K562 (cell line): ENCODE results near the gene TNPO3. TPM values are rescaled to one million over a fixed set of nuclear protein-coding genes. Genes with fewer than 3 reads are reported as not detected.

Experiments
- ATAC-seq: fragments of 200-7000 bp; cut with Tn5 transposase; 3 replicates; pipeline ENCODE4 v1.9.1; 2020; ENCODE audit warnings: moderate library complexity
- Bru-seq: library from RNA; stranded (reverse); fragments of 400-500 nt; gene quantifications from one replicate; lab custom pipeline; 2021; lab: Mats Ljungman, UMichigan
- BruChase-seq, 2 experiments: library from RNA; stranded (reverse); fragments of 400-500 nt; gene quantifications; one replicate each; lab custom pipeline; 2021; lab: Mats Ljungman, UMichigan
- BruUV-seq: library from RNA; stranded (reverse); fragments of 400-500 nt; replicated peaks from 2 replicates; lab custom pipeline; 2021; lab: Mats Ljungman, UMichigan
- CTCF ChIA-PET: fragments of 300-600 bp; formaldehyde crosslinking; extraction: SDS; loops from one replicate; lab custom pipeline; 2021; ENCODE audit warnings: low intra/inter-chr PET ratio; lab: Yijun Ruan, JAX
- POLR2A ChIA-PET: fragments of 300-600, 350-650 bp; sonication (Branson Sonifier 250); formaldehyde crosslinking; extraction: SDS; loops from one replicate; lab custom pipeline; 2021; ENCODE audit warnings: antibody characterized with exemption, inconsistent platforms; lab: Yijun Ruan, JAX
- DNase-seq, 4 experiments: peaks; one replicate each; pipeline versions ENCODE4 v3.0.0 to v3.0.0-alpha.2; 2011 to 2018; ENCODE audit warnings: low spot score in 3 of 4, mixed read lengths in 3 of 4; ENCODE audit errors: extremely low read depth in 1 of 4
- FAIRE-seq: peaks from 2 replicates; lab custom pipeline; 2011; peaks lifted over from hg19 to GRCh38; lab: Jason Lieb, UNC
- H2AFZ ChIP-seq: 2 replicates; pipeline ENCODE4 v1.6.0; 2011; ENCODE audit warnings: low read depth, low read length, control low read depth, inconsistent platforms
- H3K27ac ChIP-seq: fragments of 200-600 bp; 3 replicates; pipeline ENCODE4 v1.8.0; 2011; ENCODE audit warnings: low read depth, mild to moderate bottlenecking, control low read depth, inconsistent platforms, low read length, moderate library complexity, mixed read lengths; ENCODE audit errors: extremely low read depth
- H3K27me3 ChIP-seq, 2 experiments: fragments of 300-600 bp in 1 of 2; 2 replicates in 1 of 2; 3 replicates in 1 of 2; pipeline versions ENCODE4 v1.6.0 to v1.8.0; 2011; ENCODE audit warnings: inconsistent platforms in 2 of 2, low read length in 2 of 2, mild to moderate bottlenecking in 1 of 2, mixed read lengths in 1 of 2, moderate library complexity in 1 of 2; ENCODE audit not compliant: control insufficient read depth in 2 of 2, insufficient read depth in 2 of 2
- H3K36me3 ChIP-seq: fragments of 300-600 bp; 3 replicates; pipeline ENCODE4 v1.8.0; 2011; ENCODE audit warnings: mild to moderate bottlenecking, low read length, inconsistent platforms; ENCODE audit not compliant: control insufficient read depth, insufficient read depth
- H3K4me1 ChIP-seq, 2 experiments: fragments of 200-600 bp in 1 of 2; replicated peaks in 1 of 2; 2 replicates in 1 of 2; 3 replicates in 1 of 2; pipeline versions ENCODE4 v1.5.1 to v1.8.0; 2011; ENCODE audit warnings: inconsistent platforms in 2 of 2, low read length in 2 of 2, mild to moderate bottlenecking in 1 of 2, mixed read lengths in 1 of 2, moderate library complexity in 1 of 2; ENCODE audit not compliant: control insufficient read depth in 2 of 2, insufficient read depth in 2 of 2
- H3K4me2 ChIP-seq: 2 replicates; pipeline ENCODE4 v1.6.1; 2011; ENCODE audit warnings: low read length, control low read depth, inconsistent platforms, mixed read lengths; ENCODE audit not compliant: insufficient read depth
- H3K4me3 ChIP-seq: fragments of 200-600 bp; sonication (generic), shearing (Covaris generic); 2 replicates; pipeline ENCODE4 v1.5.1; 2016; ENCODE audit warnings: control low read depth, inconsistent platforms
- H3K79me2 ChIP-seq: fragments of 200-600 bp; 3 replicates; pipeline ENCODE4 v1.8.0; 2011; ENCODE audit warnings: low read length, inconsistent platforms; ENCODE audit not compliant: control insufficient read depth, insufficient read depth
- H3K9ac ChIP-seq, 2 experiments: 2 replicates each; pipeline versions ENCODE4 v1.6.0 to v1.6.1; 2011; ENCODE audit warnings: low read depth in 2 of 2, low read length in 2 of 2, control low read depth in 1 of 2, inconsistent platforms in 1 of 2, mild to moderate bottlenecking in 1 of 2, mixed read lengths in 1 of 2; ENCODE audit not compliant: insufficient read depth in 1 of 2
- H3K9me1 ChIP-seq: one replicate; pipeline ENCODE4 v1.6.0; 2011; ENCODE audit warnings: inconsistent platforms, mild to moderate bottlenecking, low read length, moderate library complexity; ENCODE audit not compliant: control insufficient read depth, insufficient read depth
- H3K9me3 ChIP-seq: replicated peaks from 2 replicates; pipeline ENCODE4 v1.5.1; 2011; ENCODE audit warnings: low read depth, low read length, inconsistent platforms; ENCODE audit not compliant: control insufficient read depth, insufficient read depth
- H4K20me1 ChIP-seq: replicated peaks from 2 replicates; pipeline ENCODE4 v1.6.1; 2011; ENCODE audit warnings: low read length, inconsistent platforms, mixed read lengths; ENCODE audit not compliant: control insufficient read depth, insufficient read depth
- GATA2 ChIP-seq: sonication (generic); formaldehyde crosslinking; IDR thresholded peaks from 2 replicates; pipeline ENCODE4 v1.4.0; 2020; ENCODE audit warnings: mild to moderate bottlenecking, missing genetic modification reagents
- JUN ChIP-seq, 2 experiments: sonication (generic) in 1 of 2; formaldehyde crosslinking in 1 of 2; IDR thresholded peaks; 2 replicates each; pipeline versions ENCODE4 v1.6.1 to v1.8.0; 2012 to 2022; ENCODE audit warnings: borderline replicate concordance in 2 of 2, mild to moderate bottlenecking in 2 of 2, improper control_type of control experiment in 1 of 2, low read depth in 1 of 2, low read length in 1 of 2, missing genetic modification reagents in 1 of 2
- PCBP2 ChIP-seq: fragments of 200-400 bp; formaldehyde crosslinking; IDR thresholded peaks from 2 replicates; pipeline ENCODE4 v1.6.1; 2018; ENCODE audit warnings: low read length, low read depth, mild to moderate bottlenecking, moderate library complexity; ENCODE audit not compliant: poor library complexity, severe bottlenecking
- RBM25 ChIP-seq: fragments of 200-400 bp; formaldehyde crosslinking; IDR thresholded peaks from 2 replicates; pipeline ENCODE4 v1.6.1; 2018; ENCODE audit warnings: low read length, low read depth, moderate library complexity; ENCODE audit not compliant: severe bottlenecking
- SRSF3 ChIP-seq: fragments of 200-400 bp; formaldehyde crosslinking; IDR thresholded peaks from 2 replicates; pipeline ENCODE4 v1.6.1; 2016; ENCODE audit warnings: mild to moderate bottlenecking, low read length, moderate library complexity; ENCODE audit not compliant: insufficient read depth
- TBP ChIP-seq: optimal IDR thresholded peaks from 2 replicates; pipeline ENCODE3; 2011; ENCODE audit warnings: low read depth, low read length, improper control_type of control experiment
- XRCC3 ChIP-seq: fragments of 450-650 bp; IDR thresholded peaks from 2 replicates; pipeline ENCODE4 v1.6.1; 2017; ENCODE audit warnings: mild to moderate bottlenecking, moderate library complexity
- ZC3H4 ChIP-seq: sonication (generic); formaldehyde crosslinking; IDR thresholded peaks from 2 replicates; pipeline ENCODE4 v1.9.0; 2021; ENCODE audit warnings: missing genetic modification reagents, borderline replicate concordance
- ZNF184 ChIP-seq: sonication (generic); formaldehyde crosslinking; IDR thresholded peaks from 2 replicates; pipeline ENCODE4 v1.5.0; 2020; ENCODE audit warnings: missing genetic modification reagents
- ZNF324 ChIP-seq: fragments of 250-450 bp; sonication (Bioruptor Pico); IDR thresholded peaks from 2 replicates; pipeline ENCODE4 v1.4.0; 2020; ENCODE audit warnings: mild to moderate bottlenecking
- WGBS: fragments of 100-300 bp; shearing (Covaris generic); methylation state at CpG from one replicate; pipeline ENCODE4 v1.1.6; 2016; ENCODE audit warnings: low coverage, mixed read lengths; ENCODE audit not compliant: insufficient coverage; ENCODE audit errors: missing lambda C conversion rate; 5-methylcytosine and 5-hydroxymethylcytosine counted together
- in situ Hi-C: fragments of 300-500 bp; cut with MboI; formaldehyde crosslinking; loops from 4 replicates; pipeline ENCODE4 v1.15.0; 2018; ENCODE audit warnings: inconsistent platforms, mixed read lengths
- intact Hi-C: fragments of 100-400 bp; cut with micrococcal nuclease; formaldehyde crosslinking; loops from 2 replicates; pipeline ENCODE4 v1.14.2; 2022
- long read RNA-seq, 3 experiments: library from polyadenylated mRNA in 2 of 3; library from RNA in 1 of 3; unstranded in 2 of 3; stranded (forward) in 1 of 3; transcript quantifications; one replicate each; pipeline ENCODE4 v2.0.0, GENCODE V29; 2019 to 2022
- polyA minus RNA-seq, 3 experiments: library from RNA; depleted of rRNA, polyadenylated mRNA; stranded (reverse); fragments of >200 nt; gene quantifications; 2 replicates each; pipeline ENCODE4 v1.2.3, GENCODE V29; 2011
- polyA plus RNA-seq, 8 experiments: library from polyadenylated mRNA; depleted of rRNA in 4 of 8; stranded (reverse) in 5 of 8; unstranded in 3 of 8; fragments of >200 nt; fragmentation: Nextera tagmentation in 2 of 8; fragmentation: Illumina TruSeq in 1 of 8; extraction: Ambion mirVana in 2 of 8; extraction: Trizol in 1 of 8; gene quantifications; 2 replicates each; pipeline versions ENCODE4 v1.2.1 to v1.2.3, GENCODE V29; 2011 to 2014; ENCODE audit warnings: inconsistent platforms in 1 of 8, missing spikeins in 1 of 8
- total RNA-seq, 7 experiments: library from RNA; depleted of rRNA in 6 of 7; stranded (reverse); fragments of >200 nt in 6 of 7; fragmentation: Illumina TruSeq in 2 of 7; extraction: Trizol in 2 of 7; gene quantifications; 2 replicates each; pipeline versions ENCODE4 v1.2.1 to v1.2.3, GENCODE V29; 2011 to 2021; ENCODE audit warnings: low replicate concordance in 1 of 7
- TF ChIP-seq, protein P1 (sequence below): fragments of 250-450 bp; sonication (Bioruptor Pico); IDR thresholded peaks from 2 replicates; pipeline ENCODE4 v1.8.0; 2022; ENCODE audit warnings: inconsistent platforms
- TF ChIP-seq, protein P2 (sequence below), 2 experiments: fragments of 250-450 bp in 1 of 2; fragments of 450-650 bp in 1 of 2; sonication (Bioruptor Pico) in 1 of 2; IDR thresholded peaks; 2 replicates each; pipeline versions ENCODE4 v1.6.1 to v1.8.0; 2016 to 2021; ENCODE audit warnings: mild to moderate bottlenecking in 2 of 2, moderate library complexity in 2 of 2, missing compliant biosample characterization in 1 of 2, missing genetic modification characterization in 1 of 2

Gene TNPO3
- 125 and 155 TPM in 2 replicates for total RNA-seq (2011; cell fraction: chromatin; rRNA removed; ENCODE audit: low replicate concordance)
- total RNA-seq (2011; cell fraction: nucleolus; rRNA removed), result 66.7 and 71.2 TPM in 2 replicates
- total RNA-seq (2011; cell fraction: nucleoplasm; rRNA removed), result 79.6 and 84.8 TPM in 2 replicates
- total RNA-seq (2014; rRNA removed) (97.4 and 108 TPM in 2 replicates), total RNA-seq (2014; rRNA removed; fragmentation: Illumina TruSeq; extraction: Trizol) (110 and 113 TPM in 2 replicates), total RNA-seq (2015; rRNA removed; fragmentation: Illumina TruSeq; extraction: Trizol) (112 and 120 TPM in 2 replicates), total RNA-seq (2021) (111 and 118 TPM in 2 replicates), polyA plus RNA-seq (2011; rRNA removed) (92.3 and 125 TPM in 2 replicates), polyA plus RNA-seq (2014; fragmentation: Illumina TruSeq; extraction: Trizol) (123 and 124 TPM in 2 replicates), polyA plus RNA-seq (2014; fragmentation: Nextera tagmentation; extraction: Ambion mirVana) (10 to 100 TPM; 35.8 to 46.0 TPM), polyA plus RNA-seq (2014; rRNA removed) (87.2 and 93.9 TPM in 2 replicates), polyA minus RNA-seq (2011; rRNA and poly(A)+ RNA removed) (177 and 236 TPM in 2 replicates), Bru-seq, nascent RNA (percentile 94 among the genes with signal in this experiment), BruChase-seq, experiment 1, labeled RNA remaining after a 2-hour chase (percentile 97 among the genes with signal in this experiment), BruChase-seq, experiment 2, labeled RNA remaining after a 6-hour chase (percentile 97 among the genes with signal in this experiment)
- polyA plus RNA-seq (2011; cell fraction: cytosol; rRNA removed), result 91.4 and 102 TPM in 2 replicates
- polyA plus RNA-seq (2011; cell fraction: nucleus; rRNA removed), result 131 and 151 TPM in 2 replicates
- 89.9 and 94.1 TPM in 2 replicates for polyA plus RNA-seq (2012)
- 67.4 and 93.8 TPM in 2 replicates for polyA minus RNA-seq (2011; cell fraction: cytosol; rRNA and poly(A)+ RNA removed)
- 61.0 and 114 TPM in 2 replicates for polyA minus RNA-seq (2011; cell fraction: nucleus; rRNA and poly(A)+ RNA removed)
- long read RNA-seq, experiment 1, full-length matches to known transcripts, result 275 of 537 reads
- long read RNA-seq, experiment 1, partial matches to known transcripts, result 83 of 537 reads
- long read RNA-seq, experiment 1, other reads (novel, unspliced or antisense), result 179 of 537 reads
- long read RNA-seq, experiment 2, full-length matches to known transcripts, result 49 of 177 reads
- long read RNA-seq, experiment 2, partial matches to known transcripts, result 49 of 177 reads
- long read RNA-seq, experiment 2, other reads (novel, unspliced or antisense), result 79 of 177 reads
- long read RNA-seq, experiment 3, full-length matches to known transcripts, result 64 of 92 reads
- long read RNA-seq, experiment 3, partial matches to known transcripts, result 13 of 92 reads
- long read RNA-seq, experiment 3, other reads (novel, unspliced or antisense), result 15 of 92 reads

DNA sequence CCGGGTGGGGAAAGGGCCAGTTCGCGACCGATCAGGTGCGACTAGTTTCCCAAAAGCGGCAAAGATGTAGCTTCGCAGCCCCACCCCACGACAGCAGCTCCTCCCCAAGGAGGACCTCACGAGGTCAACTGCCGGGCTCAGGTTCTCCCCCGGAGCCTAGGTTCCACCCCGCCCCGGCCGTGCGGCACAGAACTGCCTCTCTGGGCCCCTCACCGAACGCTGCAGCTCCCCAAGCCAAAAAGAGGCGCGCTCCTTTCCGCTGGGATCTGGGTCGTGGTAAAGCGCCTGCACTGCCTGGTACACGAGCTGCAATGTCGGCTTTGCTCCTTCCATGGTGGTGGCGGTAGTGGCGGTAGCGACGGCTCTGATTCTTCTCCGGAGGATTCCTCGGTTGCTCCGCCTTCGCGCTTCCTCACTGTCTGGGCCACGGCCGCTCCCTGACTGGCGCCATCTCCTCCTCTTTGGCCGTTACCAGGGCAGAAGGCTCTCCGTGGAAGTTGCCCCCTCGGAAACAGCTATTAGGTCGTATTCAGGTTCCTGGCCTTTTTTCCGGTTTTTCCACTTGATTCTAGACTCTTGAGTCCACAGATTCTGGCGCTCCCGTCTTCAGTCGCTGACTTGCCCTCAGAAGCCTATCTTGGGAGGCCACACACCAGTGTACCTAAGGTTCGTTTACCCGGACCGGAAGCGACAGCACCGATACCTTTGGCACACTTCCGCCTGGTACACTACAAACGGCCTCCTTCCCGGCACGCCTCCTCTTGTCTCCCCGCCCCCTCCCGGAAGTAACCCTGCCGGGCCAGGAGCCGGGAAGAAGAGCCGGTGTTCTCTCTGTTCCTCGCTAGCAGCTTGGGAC, at the start of gene TNPO3:
Gene TNPO3 (minus strand): TSS at position 674 of the 856 bp plus-strand sequence. CDS start 341 bp downstream, at position 333.
- DNase-seq, result peak; percentile 97 to 99 (median 98)
- peaks cover 57% of the 10 kb centered on the region for H3K79me2 ChIP-seq
- no peaks in the 10 kb centered on the region for H3K9me3 ChIP-seq
- peak; percentile 96 for FAIRE-seq
- peak; percentile 91 for ATAC-seq
- H3K4me1 ChIP-seq, result peaks cover 18 to 21% of the 10 kb centered on the region in 2 experiments; a peak in 4 of 5 replicates
- ChIA-PET CTCF (no interaction called here), POLR2A (interaction anchor here (0.5 to 5.6 kb wide), 24 partner anchors 10 to 771 kb away, joined by 3 to 149 read pairs (median 3); no protein-coding TSS in a partner anchor)
- intact Hi-C loops, result loop anchor here (1.0 kb wide), 1 partner anchor 37 kb away; no protein-coding TSS in a partner anchor
- peak within 1 kb of the TSS; percentile 99 for H3K27ac ChIP-seq
- peak within 1 kb of the TSS; percentile 99 for H3K4me2 ChIP-seq
- H3K9ac ChIP-seq, result peak within 1 kb of the TSS; percentile 98 to 99
- H2AFZ ChIP-seq, result peak within 1 kb of the TSS; percentile 96
- in situ Hi-C loops, result no loop called here
- under 1% methylated on average over 59 of the region's 59 CpGs for WGBS
- BruUV-seq, result TSS peak; percentile 64
- no peaks in the 10 kb centered on the region for H3K27me3 ChIP-seq
- H3K9me1 ChIP-seq, result no peaks in the 10 kb centered on the region
- H3K4me3 ChIP-seq, result peak within 1 kb of the TSS; percentile 80
- peaks cover 22% of the 10 kb centered on the region for H4K20me1 ChIP-seq
- H3K36me3 ChIP-seq, result peaks cover 20% of the 10 kb centered on the region
- no peak for TF ChIP-seq XRCC3
- TF ChIP-seq, protein P1, sequence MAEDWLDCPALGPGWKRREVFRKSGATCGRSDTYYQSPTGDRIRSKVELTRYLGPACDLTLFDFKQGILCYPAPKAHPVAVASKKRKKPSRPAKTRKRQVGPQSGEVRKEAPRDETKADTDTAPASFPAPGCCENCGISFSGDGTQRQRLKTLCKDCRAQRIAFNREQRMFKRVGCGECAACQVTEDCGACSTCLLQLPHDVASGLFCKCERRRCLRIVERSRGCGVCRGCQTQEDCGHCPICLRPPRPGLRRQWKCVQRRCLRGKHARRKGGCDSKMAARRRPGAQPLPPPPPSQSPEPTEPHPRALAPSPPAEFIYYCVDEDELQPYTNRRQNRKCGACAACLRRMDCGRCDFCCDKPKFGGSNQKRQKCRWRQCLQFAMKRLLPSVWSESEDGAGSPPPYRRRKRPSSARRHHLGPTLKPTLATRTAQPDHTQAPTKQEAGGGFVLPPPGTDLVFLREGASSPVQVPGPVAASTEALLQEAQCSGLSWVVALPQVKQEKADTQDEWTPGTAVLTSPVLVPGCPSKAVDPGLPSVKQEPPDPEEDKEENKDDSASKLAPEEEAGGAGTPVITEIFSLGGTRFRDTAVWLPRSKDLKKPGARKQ, result no peak
- no peak for TF ChIP-seq SRSF3
- TF ChIP-seq ZNF184 (CRISPR knock-in tag), result no peak
- no peak; the same call in 1 of the 2 replicates for TF ChIP-seq ZC3H4 (CRISPR knock-in tag)
- TF ChIP-seq RBM25, result no peak
- TF ChIP-seq JUN (IDR thresholded peaks at IDR 0.05; ENCODE audit: borderline replicate concordance, low read depth, low read length), result peak; percentile 47; the same call in 1 of the 2 replicates
- TF ChIP-seq JUN (CRISPR knock-in tag; IDR thresholded peaks at IDR 0.05; ENCODE audit: borderline replicate concordance), result peak; percentile 31; the same call in 1 of the 2 replicates
- TF ChIP-seq GATA2 (CRISPR knock-in tag), result no peak
- TF ChIP-seq ZNF324 (CRISPR knock-in tag), result no peak
- no peak for TF ChIP-seq PCBP2
- TF ChIP-seq, protein P2, sequence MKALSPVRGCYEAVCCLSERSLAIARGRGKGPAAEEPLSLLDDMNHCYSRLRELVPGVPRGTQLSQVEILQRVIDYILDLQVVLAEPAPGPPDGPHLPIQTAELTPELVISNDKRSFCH (CRISPR knock-in tag; IDR thresholded peaks at IDR 0.05), result no peak
- TF ChIP-seq, protein P2 (tag; IDR thresholded peaks at IDR 0.05), result peak; percentile 92
- TF ChIP-seq TBP, result peak; percentile 97
